HG02970 (cell line): ENCODE results near the gene AGPAT1.
"Not testable (repeated sequence)": the region's sequence is repeated elsewhere in the genome, so short reads cannot be mapped to it uniquely, and the experiment has no call there.

ENCODE experiments used
- ATAC-seq: cut with Tn5 transposase; IDR thresholded peaks from one replicate; pipeline ENCODE4 v1.9.1; 2021; ENCODE audit warnings: mild to moderate bottlenecking, moderate library complexity, moderate number of reproducible peaks; ENCODE audit not compliant: unreplicated experiment, low FRiP score

The AGPAT1 gene, protein sequence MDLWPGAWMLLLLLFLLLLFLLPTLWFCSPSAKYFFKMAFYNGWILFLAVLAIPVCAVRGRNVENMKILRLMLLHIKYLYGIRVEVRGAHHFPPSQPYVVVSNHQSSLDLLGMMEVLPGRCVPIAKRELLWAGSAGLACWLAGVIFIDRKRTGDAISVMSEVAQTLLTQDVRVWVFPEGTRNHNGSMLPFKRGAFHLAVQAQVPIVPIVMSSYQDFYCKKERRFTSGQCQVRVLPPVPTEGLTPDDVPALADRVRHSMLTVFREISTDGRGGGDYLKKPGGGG

GRCh38 chr6:32175711-32176475 is at the start of gene AGPAT1:
Gene AGPAT1, minus strand, starts transcription at chr6:32176084. Its CDS starts 4,588 bp downstream, at chr6:32171496.
- no peak for ATAC-seq

GRCh38 chr6:32224696-32225095 is 48.8 kb upstream of the AGPAT1 start:
- no peak for ATAC-seq

DNA sequence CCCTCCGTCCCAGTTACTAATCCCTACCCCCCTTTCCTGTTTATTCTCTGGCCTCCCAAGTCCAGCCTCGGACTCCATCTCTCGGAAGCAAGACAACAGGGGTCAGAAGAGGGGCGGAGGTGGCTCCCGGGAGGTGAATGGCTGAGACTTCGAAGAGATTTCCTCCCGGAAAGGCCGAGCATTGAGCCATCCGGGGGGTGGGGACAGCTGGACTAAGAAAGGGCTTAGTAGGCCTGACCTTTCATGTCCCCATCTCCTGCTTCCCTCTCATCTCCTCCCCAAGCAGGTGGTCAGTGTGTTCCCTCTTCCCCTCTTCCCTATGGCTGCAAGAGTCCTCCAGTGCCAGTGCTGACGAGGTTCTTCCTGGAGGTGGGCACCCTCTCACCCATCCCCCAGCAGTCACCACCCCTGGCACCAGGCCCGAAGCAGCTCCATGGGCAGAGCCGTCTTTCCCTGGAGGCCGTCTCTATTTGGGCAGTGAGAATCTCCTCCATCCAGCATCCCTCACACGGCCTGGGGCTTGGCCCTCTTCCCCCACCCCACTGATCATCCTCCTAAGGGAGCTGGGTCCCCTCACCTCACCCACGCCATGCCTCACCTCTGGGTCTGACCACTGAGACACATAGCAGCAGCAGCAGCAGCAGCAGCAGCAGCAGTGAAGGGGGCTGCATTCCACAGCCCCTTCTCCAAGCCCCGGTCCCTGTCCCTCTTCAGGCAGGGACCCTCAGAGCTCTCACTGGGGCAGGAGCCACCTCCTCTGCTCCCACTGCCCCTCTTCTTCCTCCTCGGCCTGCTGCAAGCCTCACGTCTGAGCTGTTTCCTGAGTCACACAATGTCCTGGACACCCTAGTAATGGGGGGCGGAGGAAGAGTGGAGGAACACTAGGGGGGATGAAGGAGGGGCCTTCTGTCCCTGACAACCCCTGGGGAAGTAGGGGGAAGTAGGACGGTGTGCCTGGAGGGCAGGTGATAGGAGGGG is 47.7 kb upstream of the AGPAT1 start, which contains the start of gene NOTCH4:
Gene NOTCH4 (minus strand): TSS at position 810 of the 978 bp plus-strand sequence. CDS start 139 bp downstream, at position 671.
- ATAC-seq: no peak

- no peak for ATAC-seq
Measured at GRCh38 chr6:32222333-32223230, 46.7 kb upstream of the AGPAT1 start.

- ATAC-seq: no peak
Measured at GRCh38 chr6:32220021-32220420, 44.1 kb upstream of the AGPAT1 start.

DNA sequence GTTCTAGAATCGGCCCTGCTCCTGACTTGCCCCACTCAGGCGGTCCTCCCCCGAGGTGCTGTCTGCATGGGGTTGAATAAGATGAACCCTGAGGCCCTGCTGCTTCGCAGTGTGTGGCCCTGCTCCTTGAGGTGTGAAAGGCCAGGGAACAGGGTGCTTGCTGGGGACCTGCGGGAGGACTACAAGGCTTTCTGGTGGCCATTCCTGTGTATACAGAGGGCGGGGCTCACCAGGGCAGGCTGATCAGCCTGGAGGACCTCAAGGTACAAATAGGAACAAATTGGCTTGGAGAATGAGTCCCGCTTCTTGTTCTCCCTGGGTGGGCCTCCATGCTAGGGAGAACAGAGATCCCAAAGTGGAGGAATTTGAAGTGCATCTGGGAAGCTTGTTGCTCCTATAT is 42.3 kb upstream of the AGPAT1 start:
- ATAC-seq: no peak

- no peak for ATAC-seq
Measured at GRCh38 chr6:32216998-32217397, 41.1 kb upstream of the AGPAT1 start.

- ATAC-seq: no peak
Measured at GRCh38 chr6:32216285-32216684, 40.4 kb upstream of the AGPAT1 start.

- ATAC-seq: no peak
Measured at GRCh38 chr6:32215617-32216016, 39.7 kb upstream of the AGPAT1 start.

DNA sequence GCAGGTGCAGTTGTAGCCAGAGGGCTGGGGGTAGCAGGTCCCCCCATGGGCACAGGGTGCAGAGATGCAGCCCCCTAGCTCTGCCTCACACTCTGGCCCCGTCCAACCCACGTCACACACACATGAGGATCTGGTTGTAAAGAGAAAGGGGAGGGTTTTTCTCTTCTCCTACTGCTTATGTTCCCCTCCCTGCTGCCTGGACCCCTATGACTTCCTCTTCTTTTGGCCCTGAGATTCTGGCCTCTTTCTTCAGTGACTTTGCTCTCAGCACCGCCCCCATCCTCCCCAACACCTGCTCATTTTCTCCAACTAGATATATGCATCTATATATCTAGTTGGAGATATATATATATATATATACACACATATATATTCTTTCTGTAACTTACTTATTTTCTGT is 38.2 kb upstream of the AGPAT1 start:
- ATAC-seq: no peak

GRCh38 chr6:32213649-32214048 is 37.8 kb upstream of the AGPAT1 start:
- no peak for ATAC-seq

DNA sequence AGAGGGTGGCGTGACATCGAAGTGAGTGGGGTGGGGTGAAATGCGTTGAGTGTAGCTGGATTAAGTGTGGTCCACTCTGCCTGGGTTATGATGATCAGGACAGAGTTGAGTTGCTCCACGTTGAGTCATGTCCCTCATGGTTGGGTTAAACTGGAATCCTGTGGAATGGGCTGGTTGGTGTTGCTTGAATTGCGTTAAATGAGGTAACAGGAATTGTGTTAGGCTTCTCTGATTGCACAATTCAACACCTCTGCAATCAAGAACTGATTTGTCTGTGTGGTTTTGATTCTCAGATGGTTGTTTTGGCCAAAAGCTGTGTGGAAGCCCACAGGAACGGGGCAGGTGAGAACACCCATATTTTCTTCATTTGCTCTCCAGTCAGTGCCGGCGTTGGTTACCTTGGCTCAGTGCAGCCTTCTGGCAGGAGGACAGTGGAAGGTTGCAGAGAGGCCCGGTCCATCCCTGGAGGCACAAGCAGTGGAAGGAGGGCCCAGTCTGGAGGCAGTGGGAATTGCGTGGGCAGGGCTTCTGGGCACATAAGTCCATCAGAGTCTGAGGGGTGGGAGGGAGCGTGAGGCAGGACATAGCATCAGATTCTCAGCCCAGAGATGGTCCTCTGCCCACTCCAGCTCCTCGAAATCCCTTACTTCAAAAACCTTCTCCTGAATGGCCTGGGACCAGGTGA is 36.3 kb upstream of the AGPAT1 start:
- no peak for ATAC-seq

GRCh38 chr6:32211432-32211831 is 35.5 kb upstream of the AGPAT1 start:
- not testable (repeated sequence) for ATAC-seq

- ATAC-seq: no peak
Measured at GRCh38 chr6:32210191-32210601, 34.3 kb upstream of the AGPAT1 start.

DNA sequence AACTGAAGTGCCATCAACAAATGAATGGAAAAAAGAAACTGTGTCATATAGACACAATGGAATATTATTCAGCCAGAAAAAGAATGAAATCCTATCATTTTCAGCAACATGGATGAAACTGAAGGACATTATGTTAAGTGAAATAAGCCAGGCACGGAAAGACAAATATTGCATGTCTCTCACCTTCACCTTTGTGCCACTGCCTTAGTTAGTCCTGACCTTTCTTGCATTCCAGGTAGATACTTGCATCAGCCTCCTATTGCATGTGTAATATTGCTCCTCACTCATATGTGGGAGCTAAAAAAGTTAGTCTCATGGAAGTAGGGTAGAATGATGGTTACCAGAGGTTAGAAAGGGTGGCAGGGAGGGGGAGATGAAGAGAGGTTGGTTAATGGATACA is 33.1 kb upstream of the AGPAT1 start:
- no peak for ATAC-seq

- no peak for ATAC-seq
Measured at GRCh38 chr6:32204268-32204715, 28.4 kb upstream of the AGPAT1 start.

- ATAC-seq: no peak
Measured at GRCh38 chr6:32203426-32204267, 27.8 kb upstream of the AGPAT1 start.

DNA sequence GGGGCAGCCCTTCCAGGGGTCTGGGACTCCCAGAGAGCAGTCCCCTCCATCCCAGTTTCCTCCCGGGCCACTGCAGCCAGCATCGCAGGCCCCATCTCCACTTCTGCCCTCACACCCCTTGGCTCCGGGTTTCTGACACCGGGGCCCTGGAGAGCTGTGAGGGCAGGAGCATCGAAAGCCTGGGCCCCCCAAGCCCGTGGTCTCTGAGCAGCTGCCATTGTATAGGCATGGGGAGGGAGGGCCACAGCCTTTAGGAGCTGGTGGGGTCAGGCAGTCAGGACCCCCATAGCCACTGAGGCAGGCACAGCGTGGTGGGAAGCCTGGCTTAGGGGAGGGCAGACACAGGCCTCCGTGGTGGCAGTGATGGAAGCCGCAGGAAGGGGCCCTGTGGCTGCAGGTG is 26.3 kb upstream of the AGPAT1 start:
- no peak for ATAC-seq
